Karpas-422 (cell line): ENCODE results near the gene LENEP. TPM values are rescaled to one million over a fixed set of nuclear protein-coding genes. Genes with fewer than 3 reads are reported as not detected.

Experiments used
- DNase-seq: peaks from one replicate; pipeline ENCODE4 v3.0.0-alpha.2; 2015
- H2AFZ ChIP-seq: fragments of 200-600 bp; sonication (generic); 2 replicates; pipeline ENCODE4 v1.6.1; 2014; ENCODE audit warnings: antibody characterized with exemption, low read length, mixed read lengths
- H3K27ac ChIP-seq: fragments of 200-600 bp; sonication (generic); 2 replicates; pipeline ENCODE4 v1.5.1; 2014; ENCODE audit warnings: mild to moderate bottlenecking, low read length, moderate library complexity
- H3K27me3 ChIP-seq: fragments of 200-600 bp; sonication (generic); 2 replicates; pipeline ENCODE4 v1.6.1; 2014; ENCODE audit warnings: low read length, mixed read lengths
- H3K36me3 ChIP-seq: fragments of 200-600 bp; sonication (generic); 2 replicates; pipeline ENCODE4 v1.6.1; 2014; ENCODE audit warnings: low read length, mixed read lengths; ENCODE audit not compliant: insufficient read depth
- H3K4me1 ChIP-seq: fragments of 200-600 bp; sonication (generic); 2 replicates; pipeline ENCODE4 v1.6.1; 2014; ENCODE audit warnings: mild to moderate bottlenecking, low read length, mixed read lengths
- H3K4me2 ChIP-seq: fragments of 200-600 bp; sonication (generic); 2 replicates; pipeline ENCODE4 v1.6.1; 2014; ENCODE audit warnings: low read length, low read depth, mild to moderate bottlenecking; ENCODE audit not compliant: poor library complexity, severe bottlenecking
- H3K4me3 ChIP-seq: fragments of 200-600 bp; sonication (generic); 2 replicates; pipeline ENCODE4 v1.5.1; 2014; ENCODE audit warnings: mild to moderate bottlenecking, antibody characterized with exemption, low read length, mixed read lengths
- H3K79me2 ChIP-seq: fragments of 200-600 bp; sonication (generic); 2 replicates; pipeline ENCODE4 v1.6.1; 2014; ENCODE audit warnings: mild to moderate bottlenecking, low read length, mixed read lengths
- H3K9ac ChIP-seq: fragments of 200-600 bp; sonication (generic); 2 replicates; pipeline ENCODE4 v1.6.0; 2014; ENCODE audit warnings: low read length
- H3K9me2 ChIP-seq: fragments of 200-600 bp; sonication (generic), shearing (Covaris generic); replicated peaks from 2 replicates; pipeline ENCODE4 v1.6.0; 2014; ENCODE audit warnings: mild to moderate bottlenecking, low read length, moderate library complexity; ENCODE audit not compliant: insufficient read depth
- H3K9me3 ChIP-seq: fragments of 300-700, 200-600 bp; sonication (generic); 2 replicates; pipeline ENCODE4 v1.6.1; 2014; ENCODE audit warnings: low read length, mixed read lengths
- H4K20me1 ChIP-seq: fragments of 200-600 bp; sonication (generic); 2 replicates; pipeline ENCODE4 v1.6.1; 2014; ENCODE audit warnings: mild to moderate bottlenecking, antibody characterized with exemption, low read length, low read depth; ENCODE audit not compliant: insufficient read depth
- total RNA-seq: library from RNA; depleted of rRNA; stranded (reverse); fragments of >200 nt; shearing (Covaris generic); gene quantifications from 2 replicates; pipeline ENCODE4 v1.2.3, GENCODE V29; 2014; ENCODE audit warnings: low replicate concordance

Gene LENEP
- total RNA-seq, 1 experiment from 2014 or later, result 2.6 TPM

DNA sequence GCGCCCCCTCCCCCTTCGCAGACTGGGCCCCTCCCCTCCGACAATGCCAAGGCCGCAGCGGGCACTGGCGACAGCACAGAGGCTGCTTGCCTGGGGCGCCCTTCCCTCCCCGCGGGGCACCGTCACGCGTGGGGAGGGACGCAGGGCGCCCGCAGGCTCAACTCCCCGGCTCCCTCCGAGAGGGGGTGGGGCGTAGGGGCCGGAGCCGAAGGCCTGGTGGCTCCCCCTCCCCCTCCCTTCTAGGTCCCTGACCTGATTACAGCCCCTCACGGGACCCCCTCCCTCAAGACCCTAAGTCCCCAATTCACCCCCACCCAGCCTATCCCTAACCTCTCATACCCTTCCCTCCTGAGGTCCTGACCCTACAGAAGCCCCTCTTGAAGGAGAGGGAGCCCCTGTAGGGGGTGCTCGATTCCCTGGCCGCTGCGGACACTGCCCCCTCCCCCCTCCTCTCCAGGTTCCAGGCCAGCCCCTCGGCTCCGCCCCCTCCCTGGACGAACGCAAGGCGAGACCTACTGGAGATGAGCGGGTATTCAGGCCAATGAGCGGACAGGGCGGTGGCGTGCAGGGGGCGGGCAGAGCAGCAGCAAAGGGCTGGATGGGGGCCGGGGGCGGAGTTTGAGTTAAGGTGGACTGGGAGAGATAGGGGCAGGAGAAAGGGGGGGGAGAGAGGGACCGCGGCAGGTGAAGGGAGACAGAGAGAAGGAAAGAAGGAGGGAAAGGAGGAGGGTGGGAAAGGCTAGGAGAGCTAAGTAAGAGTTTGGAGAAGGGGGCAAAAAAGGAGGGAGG, 8.5 kb downstream of the LENEP start:
- no peaks in the 10 kb centered on the region for H4K20me1 ChIP-seq
- peak overlapping the region; percentile 88 for H3K9ac ChIP-seq
- H3K4me1 ChIP-seq, result peaks cover 65% of the 10 kb centered on the region
- peak; percentile 99 for DNase-seq
- no peaks in the 10 kb centered on the region for H3K36me3 ChIP-seq
- H3K9me2 ChIP-seq, result no peaks in the 10 kb centered on the region
- H3K27ac ChIP-seq, result peak overlapping the region; percentile 88
- no peaks in the 10 kb centered on the region for H3K9me3 ChIP-seq
- peak overlapping the region; percentile 70 for H3K4me3 ChIP-seq
- no peaks in the 10 kb centered on the region for H3K27me3 ChIP-seq
- H3K79me2 ChIP-seq, result peaks cover 22% of the 10 kb centered on the region
- peak overlapping the region; percentile 96 for H3K4me2 ChIP-seq
- 0 out of 2 replicates have a peak overlapping the region, but pooled peaks have one; percentile 8 for H2AFZ ChIP-seq

- H3K4me1 ChIP-seq, result peaks cover 68% of the 10 kb centered on the region
- no peaks in the 10 kb centered on the region for H3K9me2 ChIP-seq
- no peaks in the 10 kb centered on the region for H3K9me3 ChIP-seq
- H3K4me3 ChIP-seq, result peak within 1 kb of the TSS; percentile 87
- no peaks in the 10 kb centered on the region for H3K36me3 ChIP-seq
- H3K79me2 ChIP-seq, result peaks cover 28% of the 10 kb centered on the region
- no peak within 1 kb of the TSS for H2AFZ ChIP-seq
- H3K4me2 ChIP-seq, result peak within 1 kb of the TSS; percentile 97
- H4K20me1 ChIP-seq, result no peaks in the 10 kb centered on the region
- H3K9ac ChIP-seq, result peak within 1 kb of the TSS; percentile 93
- H3K27me3 ChIP-seq, result no peaks in the 10 kb centered on the region
- H3K27ac ChIP-seq, result peak within 1 kb of the TSS; percentile 96
- DNase-seq, result peak; percentile 66
These were observed 9.3 kb downstream of the LENEP start, which contains the start of gene ZBTB7B for GRCh38 chr1:155002464-155003226. Gene ZBTB7B (plus strand): TSS chr1:155002802. CDS start chr1:155014661, 11,859 bp downstream.

DNA sequence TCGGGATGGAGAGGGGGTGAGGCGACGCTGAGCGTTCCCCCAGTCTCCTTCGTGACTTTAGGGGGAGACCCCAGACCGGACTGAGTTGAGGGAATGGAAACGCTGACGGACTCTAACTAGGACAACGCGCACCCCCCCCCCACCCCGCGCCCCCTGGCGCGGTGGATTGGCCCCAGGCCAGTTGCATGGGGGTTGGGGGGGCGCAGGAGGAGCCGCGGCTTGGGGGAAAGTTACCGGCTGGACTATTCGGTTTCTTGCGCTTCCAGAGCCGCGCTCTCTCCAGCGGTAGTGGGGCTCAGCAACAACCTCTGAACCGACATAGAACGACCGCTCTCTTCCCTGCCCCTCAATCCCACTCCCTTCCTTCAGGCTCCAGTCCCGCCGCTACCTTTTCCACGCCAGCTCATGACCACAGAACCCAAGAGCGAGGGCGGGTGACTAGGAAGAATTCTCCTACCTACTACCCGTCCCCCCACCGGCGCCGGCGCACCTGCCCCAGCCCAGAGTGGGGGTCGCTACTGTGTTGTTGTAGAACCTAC, 9.9 kb downstream of the LENEP start:
- Histone ChIP-seq H3K27me3 (no peaks in the 10 kb centered on the region), H3K4me2 (peak overlapping the region; percentile 97), H3K9me3 (no peaks in the 10 kb centered on the region), H3K79me2 (peaks cover 31% of the 10 kb centered on the region), H3K27ac (peak overlapping the region; percentile 96), H2AFZ (no peak overlapping the region), H3K9me2 (no peaks in the 10 kb centered on the region), H4K20me1 (no peaks in the 10 kb centered on the region), H3K4me3 (peak overlapping the region; percentile 87), H3K4me1 (peaks cover 69% of the 10 kb centered on the region), H3K36me3 (no peaks in the 10 kb centered on the region), H3K9ac (peak overlapping the region; percentile 93)
- DNase-seq, result peak; percentile 69

- H3K4me3 ChIP-seq, result peak overlapping the region; percentile 87
- no peaks in the 10 kb centered on the region for H3K9me2 ChIP-seq
- no peaks in the 10 kb centered on the region for H3K9me3 ChIP-seq
- no peaks in the 10 kb centered on the region for H3K27me3 ChIP-seq
- peak overlapping the region; percentile 96 for H3K27ac ChIP-seq
- H2AFZ ChIP-seq, result 0 out of 2 replicates have a peak overlapping the region, but pooled peaks have one; percentile 59
- peaks cover 34% of the 10 kb centered on the region for H3K79me2 ChIP-seq
- no peaks in the 10 kb centered on the region for H4K20me1 ChIP-seq
- peak overlapping the region; percentile 93 for H3K9ac ChIP-seq
- H3K4me1 ChIP-seq, result peaks cover 71% of the 10 kb centered on the region
- DNase-seq, result peak; percentile 81
- no peaks in the 10 kb centered on the region for H3K36me3 ChIP-seq
- peak overlapping the region; percentile 97 for H3K4me2 ChIP-seq
These were observed 10.5 kb downstream of the LENEP start for GRCh38 chr1:155003766-155004351.

- Histone ChIP-seq H3K36me3 (no peaks in the 10 kb centered on the region), H2AFZ (0 out of 2 replicates have a peak overlapping the region, but pooled peaks have one; percentile 59), H3K4me3 (peak overlapping the region; percentile 87), H3K9ac (peak overlapping the region; percentile 93), H3K4me1 (peaks cover 66% of the 10 kb centered on the region), H3K9me3 (no peaks in the 10 kb centered on the region), H3K79me2 (peaks cover 34% of the 10 kb centered on the region), H3K9me2 (no peaks in the 10 kb centered on the region), H3K27me3 (no peaks in the 10 kb centered on the region), H3K4me2 (peak overlapping the region; percentile 97), H3K27ac (peak overlapping the region; percentile 96), H4K20me1 (no peaks in the 10 kb centered on the region)
- DNase-seq, result peak; percentile 59
These were observed 11.1 kb downstream of the LENEP start for GRCh38 chr1:155004352-155005075.

DNA sequence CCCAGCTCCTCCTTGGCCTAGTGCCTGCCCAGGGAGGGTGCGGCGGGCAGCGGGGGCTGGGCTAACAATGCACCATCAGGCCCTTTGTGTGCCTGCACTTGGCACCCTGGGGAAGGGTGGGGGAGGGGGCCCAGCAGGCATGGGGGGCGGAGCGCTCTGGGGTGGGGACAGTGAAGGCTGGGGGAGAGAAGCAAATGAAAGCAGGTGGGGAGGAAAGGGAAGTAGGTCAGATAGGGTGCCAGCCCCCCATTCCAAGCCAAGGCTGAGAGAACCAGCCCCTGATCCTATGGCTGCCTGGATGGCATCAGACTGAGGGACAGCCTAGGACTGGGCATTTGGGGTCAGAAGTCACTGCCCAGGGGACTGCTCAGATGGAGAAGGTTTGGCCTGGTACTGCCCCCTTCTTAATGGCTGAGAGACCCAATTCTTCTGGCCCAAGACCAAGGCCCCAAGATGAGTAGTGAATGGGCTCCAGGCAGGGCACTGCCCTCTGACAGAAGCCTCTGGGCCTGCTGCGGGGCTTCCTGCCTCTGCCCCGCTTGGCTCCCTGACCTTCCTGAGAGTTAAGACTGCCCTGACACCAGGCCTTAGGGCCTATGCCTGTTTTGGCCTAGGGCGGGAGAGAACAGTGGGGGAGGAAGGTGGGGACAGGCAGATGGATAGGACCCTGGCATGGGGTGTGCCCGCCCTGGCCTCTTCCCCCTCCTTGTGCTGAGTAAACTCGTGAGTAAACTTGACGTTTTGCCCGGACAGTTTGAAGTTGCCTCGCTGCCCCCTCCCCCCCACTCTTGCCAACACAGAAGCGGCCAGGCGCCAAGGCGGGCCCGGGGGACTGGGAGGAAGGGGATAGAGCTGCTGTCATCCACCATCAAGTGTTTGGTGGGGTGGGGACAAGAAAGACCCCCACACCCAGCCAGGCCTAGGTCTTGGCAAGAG, 12.0 kb downstream of the LENEP start:
- H3K9me2 ChIP-seq, result no peaks in the 10 kb centered on the region
- peak overlapping the region; percentile 87; the same call in 1 of the 2 replicates for H3K4me3 ChIP-seq
- peaks cover 34% of the 10 kb centered on the region for H3K79me2 ChIP-seq
- H4K20me1 ChIP-seq, result no peaks in the 10 kb centered on the region
- H3K9ac ChIP-seq, result peak overlapping the region; percentile 93
- peaks cover 66% of the 10 kb centered on the region for H3K4me1 ChIP-seq
- H3K4me2 ChIP-seq, result peak overlapping the region; percentile 97
- DNase-seq, result peak; percentile 69
- H3K9me3 ChIP-seq, result no peaks in the 10 kb centered on the region
- H3K27me3 ChIP-seq, result no peaks in the 10 kb centered on the region
- H3K36me3 ChIP-seq, result no peaks in the 10 kb centered on the region
- peak overlapping the region; percentile 96 for H3K27ac ChIP-seq
- H2AFZ ChIP-seq, result no peak overlapping the region
